Ascending aorta (tissue), 2 donors: ENCODE results near the gene NAT9. TPM values are rescaled to one million over a fixed set of nuclear protein-coding genes. Genes with fewer than 3 reads are reported as not detected.

Source experiments
- DNase-seq, 2 donors: peaks; one replicate each; pipeline ENCODE4 v3.0.0-alpha.2; 2019; ENCODE audit warnings: low spot score in 2 of 2
- H3K27ac ChIP-seq, 2 donors: fragments of 200-600 bp; sonication (generic); one replicate each; pipeline ENCODE4 v1.5.1; 2016 to 2017; ENCODE audit warnings: mild to moderate bottlenecking in 1 of 2
- H3K27me3 ChIP-seq: fragments of 200-600 bp; sonication (generic); one replicate; pipeline ENCODE4 v1.5.1; 2017
- H3K36me3 ChIP-seq, 2 donors: fragments of 200-600 bp; sonication (generic); one replicate each; pipeline ENCODE4 v1.5.1; 2016
- H3K4me1 ChIP-seq, 2 donors: fragments of 200-600 bp; sonication (generic); one replicate each; pipeline ENCODE4 v1.5.1; 2016 to 2017; ENCODE audit warnings: mild to moderate bottlenecking in 1 of 2
- H3K4me3 ChIP-seq, 2 donors: fragments of 200-600 bp; sonication (generic); one replicate each; pipeline ENCODE4 v1.5.1; 2016 to 2017; ENCODE audit warnings: mild to moderate bottlenecking in 1 of 2
- H3K9me3 ChIP-seq, 2 donors: fragments of 200-600 bp; sonication (generic); one replicate each; pipeline ENCODE4 v1.5.1; 2016
- intact Hi-C: fragments of 100-400 bp; cut with DNase I; formaldehyde crosslinking; loops from one replicate; pipeline ENCODE4 v1.15.1; 2023
- total RNA-seq: library from RNA; depleted of rRNA; stranded (reverse); fragments of >200 nt; gene quantifications from one replicate; pipeline ENCODE4 v1.1.0, GENCODE V29; 2016
- TF ChIP-seq, protein P1 (sequence below), 3 experiments: fragments of 200-600 bp in 2 of 3; fragments of 450-650 bp in 1 of 3; sonication (generic) in 2 of 3; IDR thresholded peaks; one replicate each; pipeline ENCODE4 v1.5.1; 2016 to 2019; ENCODE audit warnings: antibody characterized with exemption in 3 of 3, mild to moderate bottlenecking in 1 of 3, moderate library complexity in 1 of 3

NAT9 gene
- total RNA-seq, 1 donor from 2014 or later: 13.3 TPM

DNA sequence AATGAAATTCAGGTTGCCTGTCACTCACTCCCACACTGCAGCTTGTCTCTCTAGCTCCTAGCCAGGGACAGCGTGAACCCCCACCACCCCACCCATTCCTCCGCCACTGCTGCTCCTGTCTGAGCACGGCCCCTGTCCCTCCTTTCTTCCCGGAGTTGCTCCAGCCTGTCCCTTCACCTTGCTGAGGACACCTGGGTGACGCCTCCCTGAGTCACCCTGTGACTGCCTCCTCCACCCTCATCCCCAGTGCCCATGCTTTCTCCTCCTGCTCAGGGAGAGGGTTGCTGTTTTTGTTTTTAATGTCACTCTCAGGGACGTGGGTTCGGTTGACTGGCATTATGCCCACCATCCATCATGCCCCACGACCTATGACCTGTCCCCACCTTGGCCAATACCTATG, 25.8 kb upstream of the NAT9 start:
- intact Hi-C loops: no loop called here
- no peaks in the 10 kb centered on the region for H3K9me3 ChIP-seq
- no peaks in the 10 kb centered on the region for H3K4me1 ChIP-seq
- H3K4me3 ChIP-seq: no peak overlapping the region
- H3K36me3 ChIP-seq: peaks cover 21 to 40% of the 10 kb centered on the region in 2 donors
- no peak for DNase-seq
- TF ChIP-seq, protein P1, sequence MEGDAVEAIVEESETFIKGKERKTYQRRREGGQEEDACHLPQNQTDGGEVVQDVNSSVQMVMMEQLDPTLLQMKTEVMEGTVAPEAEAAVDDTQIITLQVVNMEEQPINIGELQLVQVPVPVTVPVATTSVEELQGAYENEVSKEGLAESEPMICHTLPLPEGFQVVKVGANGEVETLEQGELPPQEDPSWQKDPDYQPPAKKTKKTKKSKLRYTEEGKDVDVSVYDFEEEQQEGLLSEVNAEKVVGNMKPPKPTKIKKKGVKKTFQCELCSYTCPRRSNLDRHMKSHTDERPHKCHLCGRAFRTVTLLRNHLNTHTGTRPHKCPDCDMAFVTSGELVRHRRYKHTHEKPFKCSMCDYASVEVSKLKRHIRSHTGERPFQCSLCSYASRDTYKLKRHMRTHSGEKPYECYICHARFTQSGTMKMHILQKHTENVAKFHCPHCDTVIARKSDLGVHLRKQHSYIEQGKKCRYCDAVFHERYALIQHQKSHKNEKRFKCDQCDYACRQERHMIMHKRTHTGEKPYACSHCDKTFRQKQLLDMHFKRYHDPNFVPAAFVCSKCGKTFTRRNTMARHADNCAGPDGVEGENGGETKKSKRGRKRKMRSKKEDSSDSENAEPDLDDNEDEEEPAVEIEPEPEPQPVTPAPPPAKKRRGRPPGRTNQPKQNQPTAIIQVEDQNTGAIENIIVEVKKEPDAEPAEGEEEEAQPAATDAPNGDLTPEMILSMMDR (IDR thresholded peaks at IDR 0.05): no peak
- no peak overlapping the region for H3K27ac ChIP-seq
- H3K27me3 ChIP-seq: no peaks in the 10 kb centered on the region

DNA sequence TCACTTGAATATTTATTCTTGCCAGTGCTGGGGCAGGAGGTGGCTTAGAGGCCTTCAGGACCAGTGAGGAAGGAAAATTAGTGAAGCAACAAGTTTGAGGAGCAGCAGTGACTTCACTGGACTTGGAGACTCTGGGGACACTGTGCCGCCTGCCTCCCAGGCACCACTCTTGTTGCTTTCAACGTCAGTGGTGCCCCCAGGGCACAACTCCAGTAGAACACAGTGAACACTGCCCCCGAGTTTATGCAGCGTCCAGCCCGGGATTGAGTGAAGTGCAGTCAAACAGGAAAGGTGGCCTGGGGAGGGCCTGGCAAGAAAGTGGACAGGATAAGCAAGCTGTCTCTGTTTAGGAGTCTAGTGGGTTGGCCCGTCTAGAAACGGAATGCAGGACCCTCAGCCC, 24.4 kb upstream of the NAT9 start:
- H3K4me3 ChIP-seq: no peak overlapping the region
- H3K27ac ChIP-seq: no peak overlapping the region
- H3K4me1 ChIP-seq: no peaks in the 10 kb centered on the region
- TF ChIP-seq, protein P1 (IDR thresholded peaks at IDR 0.05): no peak
- no peaks in the 10 kb centered on the region for H3K27me3 ChIP-seq
- peaks cover 29 to 50% of the 10 kb centered on the region in 2 donors for H3K36me3 ChIP-seq
- intact Hi-C loops: no loop called here
- no peak for DNase-seq
- no peaks in the 10 kb centered on the region for H3K9me3 ChIP-seq

DNA sequence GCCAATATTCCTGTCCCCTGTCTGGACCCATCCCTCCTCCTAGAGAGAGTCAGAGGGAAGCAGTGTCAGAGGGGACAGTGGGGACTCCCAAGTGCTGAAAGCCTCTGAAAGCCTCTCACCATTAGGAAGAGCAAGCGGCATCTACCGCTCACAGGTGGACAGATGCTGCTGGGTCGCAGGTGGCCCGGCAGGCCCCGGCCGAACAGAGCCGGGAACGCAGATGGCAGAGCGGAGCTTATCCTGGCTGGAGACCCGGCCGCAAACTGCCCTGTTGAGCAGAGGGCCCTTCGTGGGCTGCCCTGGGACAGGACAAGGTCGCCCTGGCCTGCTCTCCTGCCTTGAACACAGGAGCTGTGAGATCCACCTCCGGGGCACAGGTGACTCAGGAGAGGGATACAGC, 23.0 kb upstream of the NAT9 start:
- intact Hi-C loops: no loop called here
- no peak overlapping the region for H3K4me3 ChIP-seq
- H3K36me3 ChIP-seq: peaks cover 36 to 59% of the 10 kb centered on the region in 2 donors
- no peaks in the 10 kb centered on the region for H3K9me3 ChIP-seq
- no peaks in the 10 kb centered on the region for H3K27me3 ChIP-seq
- TF ChIP-seq, protein P1 (IDR thresholded peaks at IDR 0.05): no peak
- H3K4me1 ChIP-seq: no peaks in the 10 kb centered on the region
- DNase-seq: no peak
- no peak overlapping the region for H3K27ac ChIP-seq

DNA sequence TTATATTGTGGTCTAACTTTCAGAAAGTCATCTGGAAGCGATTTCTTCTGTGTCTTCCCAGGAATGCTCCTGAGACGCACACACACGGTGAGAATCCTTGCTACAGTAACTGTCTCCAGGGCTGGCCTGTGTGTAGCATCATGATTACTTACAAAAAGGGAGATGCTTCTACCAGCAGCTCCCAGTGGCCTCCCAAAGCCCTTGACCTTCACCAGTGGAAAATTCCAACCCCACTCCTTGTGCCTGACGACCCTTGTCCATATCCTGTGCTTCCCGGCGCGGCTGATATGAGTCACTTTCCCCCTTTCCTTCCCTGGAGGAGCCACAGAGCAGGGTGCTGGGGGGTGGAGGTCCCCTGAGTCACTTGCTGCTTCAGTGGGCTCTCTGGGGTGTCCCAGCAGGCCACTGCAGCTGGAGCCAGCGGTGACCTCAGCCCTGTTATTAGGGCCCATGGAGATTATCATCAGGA, 22.1 kb upstream of the NAT9 start:
- no peaks in the 10 kb centered on the region for H3K4me1 ChIP-seq
- H3K27ac ChIP-seq: no peak overlapping the region
- H3K4me3 ChIP-seq: no peak overlapping the region
- DNase-seq: no peak
- H3K36me3 ChIP-seq: peaks cover 43 to 65% of the 10 kb centered on the region in 2 donors
- intact Hi-C loops: no loop called here
- TF ChIP-seq, protein P1 (IDR thresholded peaks at IDR 0.05): no peak
- no peaks in the 10 kb centered on the region for H3K27me3 ChIP-seq
- no peaks in the 10 kb centered on the region for H3K9me3 ChIP-seq

DNA sequence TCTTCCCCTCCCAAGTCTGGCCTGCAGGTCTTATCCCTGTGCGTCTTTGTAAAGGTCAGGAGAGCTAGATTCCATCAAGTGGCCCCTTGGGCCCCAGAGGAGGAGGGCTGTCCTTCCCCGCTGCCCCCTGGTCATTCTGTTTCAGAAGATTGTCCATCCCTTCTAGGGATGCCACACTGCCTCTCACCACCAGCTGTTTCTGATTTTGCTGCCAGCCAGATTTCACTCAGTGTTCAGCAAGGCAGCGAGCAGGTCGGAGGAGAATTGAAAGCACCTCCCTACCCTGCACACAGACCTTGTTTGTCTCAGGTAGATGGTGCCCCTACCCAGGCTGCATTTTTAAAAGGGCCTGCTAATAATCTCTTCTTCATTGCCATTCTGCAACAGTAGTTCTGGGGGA, 21.7 kb upstream of the NAT9 start:
- H3K9me3 ChIP-seq: no peaks in the 10 kb centered on the region
- H3K4me3 ChIP-seq: no peak overlapping the region
- H3K4me1 ChIP-seq: no peaks in the 10 kb centered on the region
- peaks cover 47 to 70% of the 10 kb centered on the region in 2 donors for H3K36me3 ChIP-seq
- intact Hi-C loops: no loop called here
- H3K27me3 ChIP-seq: no peaks in the 10 kb centered on the region
- no peak overlapping the region for H3K27ac ChIP-seq
- TF ChIP-seq, protein P1 (IDR thresholded peaks at IDR 0.05): no peak
- DNase-seq: no peak

DNA sequence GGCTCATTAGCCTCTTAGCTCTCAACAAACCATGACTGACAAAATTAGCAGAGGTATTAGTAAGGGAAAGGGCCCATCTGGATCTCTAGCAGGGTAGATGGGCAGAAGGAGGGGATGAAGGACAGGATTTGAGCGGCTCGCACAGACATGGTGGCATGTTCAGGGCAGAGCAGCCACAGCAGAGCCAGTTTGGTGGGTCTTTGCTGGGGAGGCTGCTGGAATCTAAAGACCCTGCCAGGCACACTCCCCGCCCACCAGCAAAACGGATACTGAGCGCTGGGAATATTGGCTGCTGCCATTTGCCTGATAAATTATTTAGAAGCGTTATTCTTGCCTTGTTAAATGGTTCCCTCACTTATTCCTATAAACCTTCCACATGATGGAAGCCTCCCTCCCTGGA, 20.7 kb upstream of the NAT9 start:
- TF ChIP-seq, protein P1 (IDR thresholded peaks at IDR 0.05): no peak
- Histone ChIP-seq H3K27me3 (no peaks in the 10 kb centered on the region), H3K36me3 (peaks cover 50 to 75% of the 10 kb centered on the region in 2 donors), H3K9me3 (no peaks in the 10 kb centered on the region), H3K4me3 (no peak overlapping the region), H3K4me1 (no peaks in the 10 kb centered on the region), H3K27ac (no peak overlapping the region)
- no peak for DNase-seq
- intact Hi-C loops: no loop called here
